NCI-H2107 (cell line): ENCODE results near the gene IL1RAP.
"Not testable (repeated sequence)": the region's sequence is repeated elsewhere in the genome, so short reads cannot be mapped to it uniquely, and the experiment has no call there.

Experiments
- DNase-seq: peaks from one replicate; lab custom pipeline; 2025; lab: John Stamatoyannopoulos, UW

IL1RAP gene

DNA sequence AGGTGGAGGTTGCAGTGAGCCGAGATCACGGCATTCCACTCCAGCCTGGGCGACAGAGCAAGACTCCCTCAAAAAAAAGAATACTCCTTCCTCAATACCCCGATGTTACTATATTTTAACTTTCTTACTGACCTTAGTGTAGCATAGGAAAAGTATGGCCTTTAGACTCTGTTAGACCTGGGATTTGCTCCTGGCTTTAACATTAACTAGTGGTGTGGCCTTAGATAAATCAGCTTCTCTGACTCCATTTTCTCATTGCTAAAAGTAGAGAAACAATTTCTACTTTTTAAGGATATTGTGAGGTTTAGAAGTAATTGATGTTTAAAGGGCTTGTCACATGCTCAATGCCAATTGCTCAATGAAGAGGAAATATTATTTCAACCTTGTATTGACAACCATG lies 7.6 kb upstream of the IL1RAP start:
- no peak for DNase-seq

DNA sequence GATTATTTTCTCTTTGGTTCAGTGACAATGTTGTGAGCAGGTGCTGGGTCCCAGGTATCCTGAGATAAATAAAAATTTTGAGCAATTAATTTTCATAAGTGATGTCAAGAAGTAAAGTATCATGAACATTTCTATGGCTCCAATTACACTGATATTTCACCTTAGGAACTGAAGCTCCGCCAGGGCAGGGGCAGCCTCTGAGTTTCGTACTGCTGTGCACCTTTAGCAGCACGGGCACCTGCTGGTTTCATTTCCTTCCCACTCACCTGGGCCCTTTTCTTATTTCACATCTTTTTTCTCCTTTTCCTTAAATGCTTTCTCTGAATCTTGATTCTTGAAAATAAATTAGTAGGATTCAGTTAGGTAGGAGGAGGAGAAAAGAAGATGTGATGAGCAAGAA lies 1.2 kb upstream of the IL1RAP start:
- DNase-seq, result no peak

DNA sequence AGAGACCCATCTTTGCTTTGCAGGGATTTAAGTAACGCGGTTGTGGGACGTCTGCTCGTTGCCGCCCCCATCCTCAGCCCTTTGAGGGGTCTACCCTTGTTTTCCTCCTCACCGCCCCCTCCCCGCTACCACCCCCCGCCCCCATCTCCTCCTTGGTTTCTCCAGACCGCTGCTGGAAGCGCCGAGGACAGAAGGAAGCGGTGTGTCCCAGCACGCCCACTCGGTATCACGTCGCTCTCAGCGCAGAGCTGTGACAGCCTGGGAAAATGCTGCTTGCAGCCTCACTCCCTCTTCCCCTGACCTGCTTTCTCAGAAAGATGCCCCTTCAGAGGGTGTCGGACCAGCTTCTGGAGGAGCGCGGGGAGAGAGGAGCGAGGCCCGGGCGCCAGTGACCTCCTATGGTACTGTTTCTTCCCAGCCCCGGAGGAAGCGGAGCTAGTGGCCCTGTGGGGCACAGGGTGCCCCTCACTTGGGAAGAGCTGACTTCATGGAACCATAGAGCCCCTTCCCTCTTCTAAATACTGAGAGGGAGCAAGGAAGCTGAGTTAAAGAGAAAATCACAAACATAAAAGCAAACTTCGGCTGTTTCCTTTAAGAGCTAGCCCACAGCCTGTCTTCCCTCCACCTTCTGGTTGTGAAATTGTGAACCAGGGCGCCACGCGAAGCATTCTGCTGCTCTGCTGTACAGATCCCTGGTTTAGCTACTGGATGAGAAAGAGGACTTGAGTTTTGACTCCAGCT lies 698 bp downstream of the IL1RAP start:
- no peak for DNase-seq

DNA sequence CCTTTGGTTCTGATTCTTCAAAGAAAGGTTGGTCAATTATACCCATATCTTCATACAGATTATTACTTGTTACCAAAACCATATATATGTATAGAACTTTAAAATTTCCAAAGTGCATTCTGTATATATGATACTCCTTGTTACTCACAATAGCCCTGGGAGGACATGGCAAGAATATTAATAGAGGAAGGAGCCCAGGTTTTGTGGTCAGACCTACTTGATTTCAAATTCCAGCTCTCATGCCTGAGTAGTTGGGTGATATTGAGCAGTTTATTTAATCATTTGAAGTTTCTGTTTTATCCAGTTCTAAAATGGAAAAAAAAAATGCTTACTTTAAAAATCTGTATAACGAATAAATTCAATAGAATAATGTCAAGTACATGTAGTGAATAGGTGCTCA lies 2.5 kb downstream of the IL1RAP start:
- no peak for DNase-seq

GRCh38 chr3:190517687-190518086 lies 3.8 kb downstream of the IL1RAP start:
- DNase-seq, result no peak

- DNase-seq, result not testable (repeated sequence)
Measured at GRCh38 chr3:190518531-190518930, 4.6 kb downstream of the IL1RAP start.

DNA sequence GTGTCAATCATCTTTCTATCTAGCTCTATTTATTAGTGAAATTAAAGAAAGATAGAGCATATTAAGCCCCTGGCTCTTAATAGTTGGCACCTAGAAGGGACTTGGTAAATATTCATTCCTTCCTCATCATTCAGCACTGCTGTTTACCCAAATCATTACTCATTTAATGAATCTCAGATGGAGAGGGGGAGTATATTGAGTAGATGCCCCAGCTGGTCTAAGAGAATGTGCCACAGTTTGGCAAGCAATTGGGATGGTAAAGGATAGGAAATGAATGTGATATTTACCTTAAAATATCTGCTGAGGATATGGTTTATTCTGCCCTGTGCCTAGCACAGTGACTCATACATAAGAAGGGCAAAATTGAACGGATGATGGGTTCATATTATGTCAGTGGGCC lies 6.0 kb downstream of the IL1RAP start:
- DNase-seq, result no peak

- DNase-seq, result no peak
Measured at GRCh38 chr3:190521998-190522397, 8.1 kb downstream of the IL1RAP start.

GRCh38 chr3:190522621-190523222 lies 8.8 kb downstream of the IL1RAP start:
- no peak for DNase-seq

GRCh38 chr3:190524942-190525341 lies 11.1 kb downstream of the IL1RAP start:
- DNase-seq, result no peak

- no peak for DNase-seq
Measured at GRCh38 chr3:190525634-190526033, 11.7 kb downstream of the IL1RAP start.

- DNase-seq, result no peak
Measured at GRCh38 chr3:190526787-190527762, 13.2 kb downstream of the IL1RAP start.

DNA sequence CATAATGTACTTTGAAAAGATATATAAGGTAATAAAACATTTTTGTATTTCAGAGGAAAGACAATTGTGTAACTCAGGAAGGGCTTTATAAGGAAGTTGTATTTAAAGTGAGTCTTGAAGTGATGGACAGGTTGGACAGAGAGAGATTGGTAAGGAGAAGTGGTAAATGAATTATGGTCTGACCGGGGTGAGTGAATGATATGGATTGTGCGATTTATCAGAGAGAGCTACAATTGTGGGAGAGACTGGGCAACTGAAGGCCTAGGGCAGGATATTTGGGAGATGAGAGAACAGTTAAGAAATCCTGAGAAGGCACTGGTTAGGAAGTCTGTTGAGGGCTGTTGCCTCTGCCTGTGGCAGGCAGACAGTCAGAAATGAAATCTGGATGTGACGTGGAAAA lies 14.8 kb downstream of the IL1RAP start:
- DNase-seq, result no peak

DNA sequence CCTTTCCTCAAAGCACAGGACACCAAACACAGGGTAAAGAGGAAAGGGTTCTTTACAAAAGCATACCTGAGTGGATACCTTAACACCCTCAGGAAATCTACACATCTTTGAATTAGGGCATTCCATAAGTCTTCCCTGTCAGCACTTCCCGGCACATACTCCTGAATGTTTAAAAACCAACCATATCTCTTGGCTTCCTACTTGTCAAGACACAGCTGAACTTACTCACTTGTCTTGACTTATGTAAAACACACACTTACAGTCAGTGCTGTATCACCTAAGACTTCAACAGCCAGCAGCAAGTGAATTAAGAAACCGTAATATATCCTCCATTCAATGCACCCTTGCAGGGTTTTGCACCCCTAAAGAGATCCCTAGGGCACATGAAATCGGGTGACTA lies 17.5 kb downstream of the IL1RAP start:
- DNase-seq, result no peak

DNA sequence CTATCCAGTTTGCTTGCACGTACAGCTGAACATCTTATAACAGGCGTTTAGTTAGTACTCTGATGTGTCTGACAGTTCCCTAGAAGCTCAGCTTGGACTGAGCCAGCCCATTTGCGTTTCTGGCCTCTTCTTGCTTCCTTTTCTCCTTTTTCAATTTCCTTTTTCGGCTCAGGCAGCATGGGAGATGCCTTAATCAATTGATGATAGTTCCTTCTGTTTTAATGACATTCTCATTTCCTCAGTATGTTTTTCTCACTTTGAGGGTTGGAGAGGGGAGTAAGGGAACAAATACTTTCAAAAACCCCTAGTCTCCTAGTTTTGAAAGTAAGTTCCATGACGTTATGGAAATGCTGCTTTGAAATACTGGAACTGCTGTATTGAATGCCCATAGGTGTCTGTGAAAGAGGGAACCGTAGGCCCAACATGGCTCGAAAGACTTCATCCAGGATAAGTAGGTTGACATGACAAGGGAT lies 18.9 kb downstream of the IL1RAP start:
- DNase-seq, result no peak

GRCh38 chr3:190533511-190534281 lies 19.8 kb downstream of the IL1RAP start:
- DNase-seq, result no peak

DNA sequence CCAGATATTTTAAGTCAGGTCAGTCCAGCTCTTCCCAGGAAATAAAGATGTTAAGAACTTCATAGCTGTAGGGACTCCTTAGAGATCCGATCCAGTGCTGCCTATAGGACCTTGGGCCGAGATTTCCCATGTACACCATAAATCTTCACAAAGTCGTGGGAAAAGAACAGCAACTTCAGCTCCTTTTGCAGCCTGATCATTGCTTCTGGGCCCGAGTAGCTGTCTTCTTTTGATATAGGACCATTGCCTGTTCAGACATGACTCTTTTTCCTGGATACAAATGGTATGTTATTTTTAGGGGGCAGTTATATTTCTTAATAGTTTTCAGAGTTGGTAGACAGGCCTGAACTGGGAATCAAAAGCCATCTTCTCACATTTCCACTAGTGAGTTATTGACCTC lies 20.5 kb downstream of the IL1RAP start:
- no peak for DNase-seq

- no peak for DNase-seq
Measured at GRCh38 chr3:190534986-190535385, 21.1 kb downstream of the IL1RAP start.

- no peak for DNase-seq
Measured at GRCh38 chr3:190537146-190537545, 23.3 kb downstream of the IL1RAP start.

DNA sequence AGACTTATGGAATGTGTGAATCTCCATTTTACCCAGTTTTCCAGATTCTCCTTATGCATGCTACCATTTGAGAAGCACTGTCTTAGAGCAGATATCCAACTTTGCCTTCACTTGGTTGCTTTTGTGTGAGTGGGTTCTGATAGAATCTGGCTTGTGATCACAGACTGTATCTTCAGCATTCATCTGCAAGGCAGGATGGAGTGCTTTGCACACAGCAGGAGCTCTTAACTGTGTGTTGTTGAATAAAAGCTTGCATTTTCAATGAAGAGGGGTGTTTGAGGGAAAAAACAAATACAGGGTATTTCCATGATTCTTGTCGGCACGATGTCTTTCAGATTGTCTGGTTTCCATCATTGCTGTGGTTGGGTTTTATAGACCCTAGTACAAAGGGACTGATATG lies 24.4 kb downstream of the IL1RAP start:
- no peak for DNase-seq

DNA sequence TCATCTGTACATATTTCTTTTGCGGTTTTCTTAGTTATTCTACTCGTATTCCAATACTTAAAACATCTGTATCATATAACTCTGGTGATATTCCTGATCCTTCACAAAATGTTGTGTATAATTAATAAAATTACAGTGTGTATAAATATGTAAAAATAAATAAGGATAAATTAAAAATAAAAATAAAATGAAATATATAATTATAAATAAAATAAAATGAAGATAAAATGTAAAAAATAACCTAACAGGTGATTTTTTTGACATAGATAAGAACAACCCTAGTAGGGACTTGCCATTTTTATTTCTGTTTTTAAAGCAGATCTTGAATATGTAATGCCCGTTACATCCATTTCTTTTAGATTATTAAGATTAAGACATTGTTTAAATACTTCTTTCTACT lies 25.6 kb downstream of the IL1RAP start:
- DNase-seq, result no peak

- no peak for DNase-seq
Measured at GRCh38 chr3:190541008-190541407, 27.1 kb downstream of the IL1RAP start.
